Fibroblast of villous mesenchyme (primary cell): ENCODE results near the gene HLA-DOB. TPM values are rescaled to one million over a fixed set of nuclear protein-coding genes. Genes with fewer than 3 reads are reported as not detected.

Experiments
- DNase-seq: peaks from one replicate; pipeline ENCODE4 v3.0.0-alpha.2; 2010; ENCODE audit warnings: low read depth
- H3K4me3 ChIP-seq: 2 replicates; pipeline ENCODE4 v1.5.1; 2011; ENCODE audit warnings: low read depth, mild to moderate bottlenecking, low read length
- CTCF ChIP-seq: IDR thresholded peaks from 2 replicates; pipeline ENCODE4 v1.5.1; 2012; ENCODE audit warnings: low read depth, mild to moderate bottlenecking, low read length; ENCODE audit not compliant: insufficient read depth
- total RNA-seq: library from RNA; depleted of rRNA; stranded (reverse); fragments of >200 nt; gene quantifications from 2 replicates; pipeline ENCODE4 v1.2.3, GENCODE V29; 2012

Gene HLA-DOB
- total RNA-seq, result 0.32 and 0.43 TPM in 2 replicates

- DNase-seq, result peak; percentile 21
Observed at GRCh38 chr6:32816746-32817204, at the start of gene HLA-DOB. HLA-DOB (minus strand) TSS chr6:32817002; CDS start chr6:32816951, 51 bp downstream.

GRCh38 chr6:32865724-32866443 is 49.1 kb upstream of the HLA-DOB start:
- H3K4me3 ChIP-seq, result no peak overlapping the region
- no peak for DNase-seq
- no peak for TF ChIP-seq CTCF

More at GRCh38 chr6:32816746-32817204, at the start of gene HLA-DOB:
- no peak for TF ChIP-seq CTCF
- H3K4me3 ChIP-seq, result no peak within 1 kb of the TSS

- TF ChIP-seq CTCF, result no peak
- no peak for DNase-seq
Observed at GRCh38 chr6:32862725-32863124, 45.9 kb upstream of the HLA-DOB start.

GRCh38 chr6:32860674-32861073 is 43.9 kb upstream of the HLA-DOB start:
- no peak overlapping the region for H3K4me3 ChIP-seq
- no peak for TF ChIP-seq CTCF
- no peak for DNase-seq

More at GRCh38 chr6:32862725-32863124, 45.9 kb upstream of the HLA-DOB start:
- no peak overlapping the region for H3K4me3 ChIP-seq

GRCh38 chr6:32858194-32858593 is 41.4 kb upstream of the HLA-DOB start:
- no peak overlapping the region for H3K4me3 ChIP-seq
- DNase-seq, result no peak
- no peak for TF ChIP-seq CTCF

- no peak overlapping the region for H3K4me3 ChIP-seq
- no peak for TF ChIP-seq CTCF
Observed at GRCh38 chr6:32857156-32857891, 40.5 kb upstream of the HLA-DOB start.

More at GRCh38 chr6:32857156-32857891, 40.5 kb upstream of the HLA-DOB start:
- no peak for DNase-seq
